Activated CD8-positive, alpha-beta memory T cell treated with anti-CD3 and anti-CD28 coated beads for 24 hours (primary cell): ENCODE data around the gene GPR34.

Source experiments
- DNase-seq: peaks from one replicate; pipeline ENCODE4 v3.0.0-alpha.2; 2020

GPR34 gene

DNA sequence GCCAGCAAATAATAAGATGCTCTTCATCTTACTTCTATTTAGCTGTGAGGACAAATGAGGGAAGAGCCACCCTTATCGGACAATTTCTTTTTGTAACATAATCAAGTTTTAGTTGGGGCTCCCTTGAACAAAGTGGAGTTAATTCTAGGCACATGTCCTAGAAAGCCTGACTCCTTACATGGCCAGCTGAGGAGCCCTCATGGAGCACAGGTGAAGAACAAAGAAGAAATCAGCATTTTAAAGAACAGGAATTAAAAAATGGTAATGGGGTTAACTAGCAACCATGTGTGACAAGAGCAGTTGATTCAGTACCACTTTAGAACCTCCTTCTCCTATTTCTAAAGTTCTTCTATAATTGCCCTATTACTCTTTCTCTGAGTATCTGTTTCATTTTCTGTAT lies 51.1 kb downstream of the GPR34 start:
- no peak for DNase-seq
